H9 (cell line): ENCODE data around the gene ACBD3. TPM values are rescaled to one million over a fixed set of nuclear protein-coding genes. Genes with fewer than 3 reads are reported as not detected.

Experiments
- DNase-seq: peaks from one replicate; pipeline ENCODE4 v3.0.0-alpha.2; 2017
- H2AFZ ChIP-seq: one replicate; pipeline ENCODE4 v1.6.1; 2013; ENCODE audit warnings: mild to moderate bottlenecking, low read length, control low read depth, moderate library complexity
- H2AK5ac ChIP-seq: 2 replicates; pipeline ENCODE4 v1.6.1; 2013; ENCODE audit warnings: low read length, control low read depth, mixed read lengths; ENCODE audit not compliant: insufficient read length
- H2BK120ac ChIP-seq: one replicate; pipeline ENCODE4 v1.6.1; 2013; ENCODE audit warnings: low read depth, mild to moderate bottlenecking, low read length, control low read depth, inconsistent platforms; ENCODE audit not compliant: poor library complexity, severe bottlenecking
- H2BK12ac ChIP-seq: 2 replicates; pipeline ENCODE4 v1.6.1; 2013; ENCODE audit warnings: low read length, control low read depth, mixed read lengths, low read depth; ENCODE audit not compliant: insufficient read length
- H2BK15ac ChIP-seq: 2 replicates; pipeline ENCODE4 v1.6.1; 2013; ENCODE audit warnings: low read depth, low read length, control low read depth
- H2BK20ac ChIP-seq: one replicate; pipeline ENCODE4 v1.6.1; 2013; ENCODE audit warnings: low read depth, mild to moderate bottlenecking, low read length, control low read depth, inconsistent platforms; ENCODE audit not compliant: poor library complexity, severe bottlenecking
- H2BK5ac ChIP-seq: 2 replicates; pipeline ENCODE4 v1.6.1; 2013; ENCODE audit warnings: low read length, control low read depth, mixed read lengths; ENCODE audit not compliant: insufficient read length
- H3K14ac ChIP-seq: 2 replicates; pipeline ENCODE4 v1.6.1; 2013; ENCODE audit warnings: low read length, control low read depth; ENCODE audit not compliant: insufficient read depth
- H3K18ac ChIP-seq: 2 replicates; pipeline ENCODE4 v1.6.1; 2013; ENCODE audit warnings: low read depth, mild to moderate bottlenecking, mixed read lengths, low read length, control low read depth; ENCODE audit not compliant: insufficient read length
- H3K23ac ChIP-seq: 2 replicates; pipeline ENCODE4 v1.6.1; 2013; ENCODE audit warnings: low read length, control low read depth, mixed read lengths, low read depth; ENCODE audit not compliant: insufficient read length
- H3K23me2 ChIP-seq: 2 replicates; pipeline ENCODE4 v1.6.1; 2013; ENCODE audit warnings: low read depth, mild to moderate bottlenecking, mixed read lengths, low read length, control low read depth; ENCODE audit not compliant: insufficient read length, poor library complexity, severe bottlenecking
- H3K27ac ChIP-seq: 2 replicates; pipeline ENCODE4 v1.5.1; 2013; ENCODE audit warnings: low read length, control low read depth, mixed read lengths, low read depth; ENCODE audit not compliant: insufficient read length
- H3K27me3 ChIP-seq: 2 replicates; pipeline ENCODE4 v1.6.1; 2013; ENCODE audit warnings: low read length, control low read depth, inconsistent platforms; ENCODE audit not compliant: insufficient read depth
- H3K4ac ChIP-seq: 2 replicates; pipeline ENCODE4 v1.6.1; 2013; ENCODE audit warnings: low read depth, mild to moderate bottlenecking, control low read depth, inconsistent platforms, low read length, moderate library complexity
- H3K4me1 ChIP-seq: 2 replicates; pipeline ENCODE4 v1.6.1; 2013; ENCODE audit warnings: low read length, control low read depth, inconsistent platforms; ENCODE audit not compliant: insufficient read depth
- H3K4me2 ChIP-seq: 2 replicates; pipeline ENCODE4 v1.6.1; 2013; ENCODE audit warnings: low read length, control low read depth, mixed read lengths; ENCODE audit not compliant: insufficient read length, insufficient read depth
- H3K56ac ChIP-seq: 2 replicates; pipeline ENCODE4 v1.6.1; 2013; ENCODE audit warnings: low read depth, mild to moderate bottlenecking, mixed read lengths, low read length, control low read depth; ENCODE audit not compliant: insufficient read length
- H3K79me1 ChIP-seq: 2 replicates; pipeline ENCODE4 v1.6.1; 2013; ENCODE audit warnings: low read depth, mild to moderate bottlenecking, moderate library complexity, low read length, control low read depth, inconsistent platforms; ENCODE audit not compliant: insufficient read depth, poor library complexity, severe bottlenecking
- H3K79me2 ChIP-seq: 2 replicates; pipeline ENCODE4 v1.6.1; 2013; ENCODE audit warnings: low read length, control low read depth, inconsistent platforms; ENCODE audit not compliant: insufficient read depth
- H3K9ac ChIP-seq: 2 replicates; pipeline ENCODE4 v1.6.1; 2013; ENCODE audit warnings: low read length, control low read depth, mixed read lengths; ENCODE audit not compliant: insufficient read length; ENCODE audit errors: extremely low read depth
- H3K9me3 ChIP-seq: one replicate; pipeline ENCODE4 v1.6.1; 2013; ENCODE audit warnings: low read depth, low read length, inconsistent platforms; ENCODE audit not compliant: control insufficient read depth
- H3T11ph ChIP-seq: one replicate; pipeline ENCODE4 v1.6.1; 2013; ENCODE audit warnings: mild to moderate bottlenecking, low read length, control low read depth, inconsistent platforms
- H4K20me1 ChIP-seq: one replicate; pipeline ENCODE4 v1.6.1; 2013; ENCODE audit not compliant: control insufficient read depth, insufficient read length, insufficient read depth
- H4K5ac ChIP-seq: 2 replicates; pipeline ENCODE4 v1.6.1; 2013; ENCODE audit warnings: low read depth, mild to moderate bottlenecking, mixed read lengths, low read length, control low read depth; ENCODE audit not compliant: insufficient read length
- H4K8ac ChIP-seq: replicated peaks from 2 replicates; pipeline ENCODE4 v1.6.1; 2013; ENCODE audit warnings: low read length, control low read depth, mixed read lengths, low read depth; ENCODE audit not compliant: insufficient read length
- H4K91ac ChIP-seq: 2 replicates; pipeline ENCODE4 v1.6.1; 2013; ENCODE audit warnings: low read depth, mild to moderate bottlenecking, moderate library complexity, mixed read lengths, low read length, control low read depth; ENCODE audit not compliant: insufficient read length
- H3K27ac Mint-ChIP-seq, 3 experiments: 2 replicates in 2 of 3; 3 replicates in 1 of 3; pipeline ENCODE4 v1.8.0; 2020 to 2021; ENCODE audit warnings: mixed read lengths in 3 of 3, mild to moderate bottlenecking in 1 of 3, moderate library complexity in 1 of 3
- H3K27me3 Mint-ChIP-seq: 2 replicates; pipeline ENCODE4 v1.8.0; 2021; ENCODE audit warnings: low read depth, mild to moderate bottlenecking, moderate library complexity, mixed read lengths
- H3K36me3 Mint-ChIP-seq, 3 experiments: 2 replicates in 2 of 3; 3 replicates in 1 of 3; pipeline ENCODE4 v1.8.0; 2020 to 2021; ENCODE audit warnings: low read depth in 3 of 3, mixed read lengths in 3 of 3; ENCODE audit not compliant: insufficient read depth in 1 of 3
- H3K4me1 Mint-ChIP-seq, 2 experiments: 2 replicates each; pipeline ENCODE4 v1.8.0; 2020; ENCODE audit warnings: mixed read lengths in 2 of 2
- H3K4me3 Mint-ChIP-seq, 2 experiments: 2 replicates in 1 of 2; 3 replicates in 1 of 2; pipeline ENCODE4 v1.8.0; 2020 to 2021; ENCODE audit warnings: mild to moderate bottlenecking in 2 of 2, mixed read lengths in 2 of 2, moderate library complexity in 1 of 2
- H3K9me3 Mint-ChIP-seq, 2 experiments: 2 replicates in 1 of 2; 3 replicates in 1 of 2; pipeline ENCODE4 v1.8.0; 2020; ENCODE audit warnings: mild to moderate bottlenecking in 2 of 2, mixed read lengths in 2 of 2, moderate library complexity in 1 of 2
- CTCF ChIP-seq: fragments of 200-600 bp; sonication (generic); conservative IDR thresholded peaks from 3 replicates; pipeline ENCODE4 v1.8.0; 2021; ENCODE audit warnings: antibody characterized with exemption, mild to moderate bottlenecking
- whole genome bisulfite sequencing: extraction: QIAGEN DNeasy Blood & Tissue Kit; methylation state at CpG from one replicate; pipeline ENCODE4 v1.1.7; 2013; ENCODE audit warnings: missing lambda C conversion rate, low lambda C conversion rate, mixed read lengths; ENCODE audit not compliant: insufficient read length; ENCODE audit errors: extremely low coverage; 5-methylcytosine and 5-hydroxymethylcytosine counted together
- total RNA-seq: library from RNA; stranded (reverse); gene quantifications from 2 replicates; pipeline ENCODE4 v1.2.1, GENCODE V29; 2021

Gene ACBD3
- total RNA-seq, 1 experiment from 2014 or later, result 30.8 TPM

- Mint-ChIP-seq H3K36me3 (peaks cover 0 to 2% (median 0%) of the 10 kb centered on the region in 3 experiments; a peak in 3 of 7 replicates), H3K9me3 (peaks cover 4 to 6% of the 10 kb centered on the region in 2 experiments; a peak in 4 of 5 replicates), H3K27me3 (peaks cover 8% of the 10 kb centered on the region), H3K4me1 (peaks cover 45 to 46% of the 10 kb centered on the region in 2 experiments), H3K27ac (peak overlapping the region in 1 of 3 experiments; percentile 93; a peak in 2 of 7 replicates), H3K4me3 (peak overlapping the region in 1 of 2 experiments; percentile 55; a peak in 2 of 5 replicates)
- no peak for DNase-seq
- no peak overlapping the region for H3K27ac ChIP-seq
- no peak overlapping the region for H3K4ac ChIP-seq
- no peaks in the 10 kb centered on the region; the same call in 1 of the 2 replicates for H3K27me3 ChIP-seq
- H4K91ac ChIP-seq, result no peak overlapping the region
- no peaks in the 10 kb centered on the region for H3K79me2 ChIP-seq
- no peak overlapping the region for H4K8ac ChIP-seq
- peak overlapping the region; percentile 87 for H3K4me2 ChIP-seq
- H3T11ph ChIP-seq, result no peak overlapping the region
- H2AK5ac ChIP-seq, result no peak overlapping the region
- H3K79me1 ChIP-seq, result no peaks in the 10 kb centered on the region
- H2BK120ac ChIP-seq, result no peak overlapping the region
- no peak overlapping the region for H3K18ac ChIP-seq
- no CpG with 5 or more reads among the region's 7 CpGs for WGBS
- H3K9me3 ChIP-seq, result no peaks in the 10 kb centered on the region
- H4K5ac ChIP-seq, result no peak overlapping the region
- H2BK15ac ChIP-seq, result no peak overlapping the region
- no peak overlapping the region for H2BK5ac ChIP-seq
- H2AFZ ChIP-seq, result no peak overlapping the region
- H2BK12ac ChIP-seq, result no peak overlapping the region
- no peak overlapping the region for H2BK20ac ChIP-seq
- H3K4me1 ChIP-seq, result peaks cover 14% of the 10 kb centered on the region
- TF ChIP-seq CTCF, result no peak
- no peak overlapping the region for H3K9ac ChIP-seq
- H3K14ac ChIP-seq, result no peak overlapping the region
- peaks cover 19% of the 10 kb centered on the region for H3K23me2 ChIP-seq
- H3K56ac ChIP-seq, result no peak overlapping the region
- H4K20me1 ChIP-seq, result no peaks in the 10 kb centered on the region
- H3K23ac ChIP-seq, result no peak overlapping the region
Measured at GRCh38 chr1:226111883-226112261, 74.7 kb downstream of the ACBD3 start.
